HG03354 (cell line): Measurements from ENCODE around the gene DMAC1.
A peak's percentile ranks its signal among the peaks of the same experiment; 100 is the strongest.

ENCODE experiments used
- ATAC-seq: cut with Tn5 transposase; IDR thresholded peaks from one replicate; pipeline ENCODE4 v1.9.1; 2021; ENCODE audit warnings: mild to moderate bottlenecking; ENCODE audit not compliant: unreplicated experiment, poor library complexity, severe bottlenecking

Gene DMAC1

DNA sequence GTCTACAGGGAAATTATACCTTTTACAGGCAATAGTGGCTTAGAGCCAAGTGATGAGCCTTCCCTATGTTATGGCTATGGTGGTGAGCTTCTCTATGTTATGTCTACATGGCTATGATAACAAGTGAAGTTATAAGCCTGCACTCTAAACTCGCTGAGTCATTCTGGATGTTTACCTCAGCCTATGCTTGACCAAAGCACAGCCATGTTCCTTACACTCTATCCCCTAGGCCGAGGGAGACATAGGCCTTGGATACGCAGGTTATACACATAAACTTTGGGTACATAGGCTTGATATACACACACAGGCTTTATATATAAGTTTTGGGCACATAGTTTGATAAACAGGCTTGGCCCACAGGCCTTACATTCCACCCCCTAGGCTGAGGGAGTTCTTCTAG is 13.8 kb downstream of the DMAC1 start:
- no peak for ATAC-seq

- ATAC-seq, result no peak
These were observed 15.1 kb downstream of the DMAC1 start for GRCh38 chr9:7784472-7784871.

DNA sequence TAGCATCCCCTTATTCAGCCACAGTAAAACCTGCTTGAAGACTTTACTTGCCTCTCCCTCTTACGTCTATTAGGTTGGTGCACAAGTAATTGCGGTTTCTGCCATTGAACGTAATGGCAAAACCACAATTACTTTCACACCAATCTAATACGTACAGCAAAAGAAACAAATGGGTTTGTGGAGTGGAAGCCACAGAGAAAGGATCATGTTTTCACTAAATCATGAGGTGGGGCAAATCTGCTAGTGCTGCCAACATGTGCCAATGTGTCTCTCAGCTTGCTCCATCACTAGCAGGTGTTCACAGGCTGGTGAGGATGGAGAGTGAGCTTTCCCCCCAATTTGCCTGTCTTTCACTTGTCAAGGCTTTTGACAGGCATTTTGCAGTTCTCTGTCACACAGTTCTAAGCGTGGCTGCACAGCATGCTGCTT is 15.9 kb downstream of the DMAC1 start:
- no peak for ATAC-seq

DNA sequence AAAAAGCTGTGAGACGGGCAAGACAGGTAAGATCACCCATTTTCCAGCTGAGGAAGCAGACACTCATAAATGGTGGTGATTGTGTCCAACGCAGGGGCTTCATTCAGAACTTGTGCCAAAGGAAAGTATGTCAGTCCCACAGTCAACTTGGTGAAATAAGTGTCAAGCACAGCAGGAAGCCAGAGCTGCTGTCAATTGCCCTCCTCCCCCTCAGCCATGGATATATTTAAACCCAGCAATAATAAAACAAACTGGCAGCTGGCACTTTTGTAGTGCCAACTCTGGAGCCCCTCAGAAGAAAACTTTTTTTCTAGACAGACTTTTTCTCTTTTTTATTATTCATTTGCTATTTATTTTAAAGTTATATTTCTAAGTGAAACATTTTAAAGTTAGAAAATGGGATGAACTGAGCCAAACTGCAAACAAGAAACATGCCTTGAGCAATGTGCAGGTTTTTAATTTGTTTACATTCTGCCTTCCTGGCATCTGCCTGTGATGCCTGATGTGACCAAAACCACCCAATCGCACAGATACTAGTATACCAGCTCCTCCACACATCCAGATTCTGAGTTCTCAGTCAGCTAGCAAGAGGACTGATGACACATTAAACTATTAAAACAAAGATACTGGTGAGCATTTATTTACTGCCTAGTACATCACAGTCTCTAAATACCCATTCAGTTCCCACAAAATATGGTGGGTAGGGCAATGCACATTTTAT is 17.0 kb downstream of the DMAC1 start:
- ATAC-seq, result no peak

DNA sequence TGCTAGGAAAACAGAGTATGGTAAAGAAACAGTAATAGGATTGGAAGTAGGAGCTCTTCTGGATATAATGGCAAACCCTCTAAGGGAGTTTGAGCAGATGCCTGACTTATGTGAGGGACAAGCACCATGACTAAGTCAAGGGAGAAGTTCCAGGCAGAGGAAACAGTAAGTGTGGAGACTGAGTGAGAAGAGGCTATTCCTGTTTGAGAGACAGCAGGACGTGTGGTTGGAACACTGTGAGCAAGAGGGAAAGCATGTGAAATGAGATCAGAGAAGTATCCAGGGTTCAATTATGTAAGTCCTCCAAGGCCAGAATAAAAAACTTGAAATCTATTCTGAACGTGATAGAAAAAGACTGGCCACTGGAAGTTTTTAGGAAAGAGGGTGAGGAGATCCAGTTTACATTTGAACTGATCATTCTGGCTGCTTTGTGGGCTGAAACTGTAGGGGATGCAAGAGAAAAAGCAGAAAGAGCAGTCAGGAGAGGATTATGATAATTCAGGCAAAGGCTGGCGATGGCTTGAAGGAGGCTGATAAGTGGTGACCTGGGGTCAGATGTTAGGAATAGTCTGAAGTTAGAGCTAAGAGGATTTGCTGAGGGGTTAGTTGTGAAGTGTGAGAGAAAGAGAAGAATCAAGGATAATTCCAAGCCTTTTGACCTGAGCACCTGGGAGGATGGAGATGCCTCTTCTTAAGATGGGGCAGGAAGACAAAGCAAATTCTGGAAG is 19.2 kb downstream of the DMAC1 start:
- no peak for ATAC-seq

DNA sequence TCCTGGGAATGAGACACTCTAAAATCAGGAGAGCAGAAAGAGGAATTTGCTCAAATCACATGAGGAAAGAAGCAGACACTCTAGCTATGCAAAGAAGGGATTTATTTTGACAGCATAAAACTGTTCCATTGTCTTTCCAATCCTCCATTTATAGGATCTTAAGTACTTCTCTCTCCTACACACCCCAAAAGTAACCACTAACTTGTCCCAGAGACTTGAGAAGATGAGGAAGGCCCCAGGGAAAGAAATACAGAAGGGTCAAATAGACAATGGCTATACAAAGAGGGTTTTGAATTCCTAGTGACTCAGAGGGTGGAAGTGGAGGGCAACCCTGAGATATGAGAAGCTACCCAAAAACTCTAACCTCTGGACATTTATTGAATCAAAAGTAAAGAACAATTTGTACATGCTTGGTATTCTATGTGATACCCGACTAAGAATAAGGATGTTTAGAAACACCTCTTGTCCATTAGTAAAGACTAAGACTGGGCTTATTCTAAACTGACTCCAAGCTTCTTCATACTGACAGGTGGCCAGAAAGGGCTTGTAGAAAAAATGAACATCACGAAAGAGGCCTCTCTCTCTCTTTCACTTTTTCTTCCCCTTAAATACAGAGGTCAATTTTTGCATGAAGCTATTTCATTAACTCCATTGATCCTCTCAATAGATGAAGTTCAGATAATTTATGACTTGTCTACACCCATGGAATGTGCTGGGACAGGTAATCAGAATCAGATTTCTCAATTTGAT is 20.6 kb downstream of the DMAC1 start:
- no peak for ATAC-seq

- ATAC-seq, result no peak
These were observed 21.8 kb downstream of the DMAC1 start for GRCh38 chr9:7777771-7778170.

DNA sequence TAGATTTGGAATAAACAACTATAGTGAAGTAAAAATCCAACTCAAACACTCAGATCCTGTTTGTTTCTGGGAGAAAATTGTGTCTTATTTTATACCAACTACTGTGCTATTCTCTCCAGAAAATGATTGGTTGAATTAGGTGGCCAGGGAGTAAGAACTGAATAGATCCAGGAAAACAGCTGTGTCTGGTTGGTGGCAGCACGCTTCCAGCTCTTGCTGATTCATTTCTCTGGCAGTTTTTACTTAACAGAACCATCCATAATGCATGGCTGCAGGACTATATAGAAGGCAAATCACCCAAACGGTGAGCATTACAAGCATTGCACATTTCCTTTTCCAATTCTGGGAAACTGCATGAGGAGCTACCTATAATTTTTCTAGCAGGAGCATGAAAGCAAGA is 29.5 kb downstream of the DMAC1 start:
- no peak for ATAC-seq

GRCh38 chr9:7762600-7762999 is 37.0 kb downstream of the DMAC1 start:
- no peak for ATAC-seq

GRCh38 chr9:7760014-7760415 is 39.6 kb downstream of the DMAC1 start:
- ATAC-seq, result no peak

DNA sequence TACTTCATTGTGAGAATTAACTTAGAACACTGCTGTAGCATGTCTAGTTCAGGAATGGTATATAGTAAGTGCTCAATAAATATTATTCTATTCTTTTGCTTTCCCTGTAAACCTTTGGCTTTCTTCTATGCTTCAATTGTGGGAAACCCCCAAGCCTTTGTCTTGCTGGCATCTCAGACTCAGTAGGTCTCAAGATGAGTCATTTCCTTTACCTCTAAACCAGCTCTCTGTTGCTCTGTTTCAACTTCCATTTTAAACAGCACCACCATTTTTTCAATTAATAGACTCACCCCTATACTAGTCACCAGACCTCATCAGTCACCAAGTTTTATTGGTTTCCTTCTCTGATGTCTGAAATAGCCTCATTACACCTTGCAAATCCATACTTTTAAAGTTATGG is 43.5 kb downstream of the DMAC1 start:
- ATAC-seq, result peak; percentile 95

DNA sequence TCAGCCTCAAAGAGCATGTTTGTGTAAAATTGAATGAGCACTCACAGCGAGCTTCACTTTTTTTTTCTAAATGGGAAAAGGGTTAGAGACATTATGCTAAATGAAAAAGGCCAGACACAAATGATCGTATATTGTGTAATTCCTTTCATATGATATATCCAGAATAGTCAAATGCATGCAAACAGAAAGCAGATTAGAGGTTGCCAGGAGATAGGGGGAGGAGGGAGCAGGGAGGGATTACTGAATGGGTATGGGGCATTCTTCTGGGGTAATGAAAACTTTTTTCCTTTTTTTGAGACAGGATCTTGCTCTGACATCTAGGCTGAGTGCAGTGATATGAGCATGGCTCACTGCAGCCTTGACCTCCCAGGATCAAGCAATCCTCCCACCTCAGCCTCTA is 47.1 kb downstream of the DMAC1 start:
- no peak for ATAC-seq
